ENCODE data around the gene DHX35. TPM values are rescaled to one million over a fixed set of nuclear protein-coding genes. Genes with fewer than 3 reads are reported as not detected.
A peak's percentile ranks its signal among the peaks of the same experiment; 100 is the strongest.

The DHX35 gene
- total and polyA plus RNA-seq, 2 of the 13 experiments (the other 11 are each of a cell fraction or from before 2014, with no cell fraction given): 25.8 to 28.7 TPM

- TF ChIP-seq DZIP1 (CRISPR knock-in tag; IDR thresholded peaks at IDR 0.05) (no peak), ZNF879 (CRISPR knock-in tag; IDR thresholded peaks at IDR 0.05) (no peak), HOXD1 (CRISPR knock-in tag; IDR thresholded peaks at IDR 0.05) (no peak; the same call in 1 of the 2 replicates), CENPBD1 (CRISPR knock-in tag; IDR thresholded peaks at IDR 0.05; ENCODE audit: borderline replicate concordance, low read depth) (no peak), MIER3 (CRISPR knock-in tag; IDR thresholded peaks at IDR 0.05; ENCODE audit: borderline replicate concordance) (peak; percentile 52; the same call in 1 of the 2 replicates), ZNF333 (CRISPR knock-in tag; IDR thresholded peaks at IDR 0.05; ENCODE audit: borderline replicate concordance) (no peak), PITX1 (CRISPR knock-in tag; IDR thresholded peaks at IDR 0.05) (no peak), HOMEZ (CRISPR knock-in tag; IDR thresholded peaks at IDR 0.05; ENCODE audit: low read depth) (no peak), HMG20A (CRISPR knock-in tag; IDR thresholded peaks at IDR 0.05; ENCODE audit: borderline replicate concordance) (peak; percentile 28; the same call in 1 of the 2 replicates), TBX2 (CRISPR knock-in tag; IDR thresholded peaks at IDR 0.05; ENCODE audit: borderline replicate concordance) (peak; percentile 61; the same call in 1 of the 2 replicates), AKNA (CRISPR knock-in tag; IDR thresholded peaks at IDR 0.05; ENCODE audit: borderline replicate concordance) (no peak), ZMAT3 (CRISPR knock-in tag; conservative IDR thresholded peaks at IDR 0.05) (no peak), MEIS2 (CRISPR knock-in tag; IDR thresholded peaks at IDR 0.05) (peak; percentile 73; the same call in 1 of the 2 replicates), IKZF1 (IDR thresholded peaks at IDR 0.05) (no peak), CSRNP1 (CRISPR knock-in tag; IDR thresholded peaks at IDR 0.05) (no peak), SAP130 (CRISPR knock-in tag; IDR thresholded peaks at IDR 0.05; ENCODE audit: low read depth) (peak; percentile 65), SALL1 (CRISPR knock-in tag; IDR thresholded peaks at IDR 0.05) (peak; percentile 37; the same call in 1 of the 2 replicates), BRCA1 (CRISPR knock-in tag; IDR thresholded peaks at IDR 0.05) (peak; percentile 60; the same call in 1 of the 2 replicates)
Observed at GRCh38 chr20:39070484-39071231, 108.5 kb downstream of the DHX35 start (continued).

Data from HepG2 (cell line).